ENCODE measurements around the gene BRI3. TPM values are rescaled to one million over a fixed set of nuclear protein-coding genes. Genes with fewer than 3 reads are reported as not detected.

Gene BRI3
- total RNA-seq, result 59.6 and 68.6 TPM in 2 replicates

GRCh38 chr7:98280791-98281756 is at the start of gene BRI3:
Gene BRI3 (plus strand): TSS chr7:98281686. CDS start chr7:98281796, 110 bp downstream.
- TF ChIP-seq CTCF (IDR thresholded peaks at IDR 0.05; ENCODE audit: insufficient read depth, low read depth, low read length), result no peak
- peak; percentile 92 for DNase-seq (ENCODE audit: low read depth)
- peak within 1 kb of the TSS; percentile 95 for H3K4me3 ChIP-seq (ENCODE audit: low read depth, low read length)

- no peak for TF ChIP-seq CTCF (IDR thresholded peaks at IDR 0.05; ENCODE audit: insufficient read depth, low read depth, low read length)
- no peak for DNase-seq (ENCODE audit: low read depth)
- no peak overlapping the region for H3K4me3 ChIP-seq (ENCODE audit: low read depth, low read length)
These were observed 49.3 kb upstream of the BRI3 start for GRCh38 chr7:98232263-98232585.

GRCh38 chr7:98232799-98233198 is 48.7 kb upstream of the BRI3 start:
- TF ChIP-seq CTCF (IDR thresholded peaks at IDR 0.05; ENCODE audit: insufficient read depth, low read depth, low read length), result no peak
- no peak overlapping the region for H3K4me3 ChIP-seq (ENCODE audit: low read depth, low read length)
- no peak for DNase-seq (ENCODE audit: low read depth)

- no peak overlapping the region for H3K4me3 ChIP-seq (ENCODE audit: low read depth, low read length)
- DNase-seq (ENCODE audit: low read depth), result no peak
- TF ChIP-seq CTCF (IDR thresholded peaks at IDR 0.05; ENCODE audit: insufficient read depth, low read depth, low read length), result no peak
These were observed 48.0 kb upstream of the BRI3 start for GRCh38 chr7:98233219-98234070.

GRCh38 chr7:98234429-98235147 is 46.9 kb upstream of the BRI3 start:
- peak; percentile 15 for TF ChIP-seq CTCF (IDR thresholded peaks at IDR 0.05; ENCODE audit: insufficient read depth, low read depth, low read length)
- no peak overlapping the region for H3K4me3 ChIP-seq (ENCODE audit: low read depth, low read length)
- DNase-seq (ENCODE audit: low read depth), result no peak

- no peak overlapping the region for H3K4me3 ChIP-seq (ENCODE audit: low read depth, low read length)
- no peak for TF ChIP-seq CTCF (IDR thresholded peaks at IDR 0.05; ENCODE audit: insufficient read depth, low read depth, low read length)
- no peak for DNase-seq (ENCODE audit: low read depth)
These were observed 45.6 kb upstream of the BRI3 start for GRCh38 chr7:98235901-98236300.
